Stomach (tissue), 9 donors: ENCODE results near the gene ADAMTS15. TPM values are rescaled to one million over a fixed set of nuclear protein-coding genes. Genes with fewer than 3 reads are reported as not detected.

Experiments
- DNase-seq, 2 donors: peaks; one replicate each; pipeline versions ENCODE4 v3.0.0 to v3.0.0-alpha.2; 2013 to 2019
- H3K27ac ChIP-seq, 5 donors: fragments of 200-600 bp in 4 of 5; sonication (generic) in 4 of 5; one replicate each; pipeline ENCODE4 v1.5.1; 2013 to 2019; ENCODE audit warnings: mild to moderate bottlenecking in 1 of 5, moderate library complexity in 1 of 5
- H3K27me3 ChIP-seq, 3 donors: fragments of 200-600 bp; sonication (generic); one replicate each; pipeline ENCODE4 v1.5.1; 2017 to 2019; ENCODE audit warnings: mixed run types in 1 of 3
- H3K36me3 ChIP-seq, 4 donors: fragments of 200-600 bp; sonication (generic); 1 replicate in 3 of 4; 2 replicates in 1 of 4; pipeline ENCODE4 v1.5.1; 2016 to 2019
- H3K4me1 ChIP-seq, 4 donors: fragments of 200-600 bp; sonication (generic); one replicate each; pipeline ENCODE4 v1.5.1; 2016 to 2019
- H3K4me3 ChIP-seq, 4 donors: fragments of 200-600 bp; sonication (generic) in 3 of 4; one replicate each; pipeline ENCODE4 v1.5.1; 2016 to 2019; ENCODE audit warnings: mild to moderate bottlenecking in 1 of 4
- H3K9me3 ChIP-seq, 4 donors: fragments of 200-600 bp; sonication (generic); one replicate each; pipeline ENCODE4 v1.5.1; 2016 to 2019
- CTCF ChIP-seq, 7 experiments: fragments of 450-650 bp in 4 of 7; fragments of 200-600 bp in 3 of 7; sonication (generic) in 3 of 7; IDR thresholded peaks; one replicate each; pipeline ENCODE4 v1.5.1; 2016 to 2019; ENCODE audit warnings: antibody characterized with exemption in 7 of 7, control low read depth in 2 of 7, mild to moderate bottlenecking in 1 of 7
- EP300 ChIP-seq: sonication (generic); formaldehyde crosslinking; IDR thresholded peaks from one replicate; pipeline ENCODE4 v1.6.1; 2017; ENCODE audit warnings: antibody characterized with exemption
- POLR2A ChIP-seq, 4 donors: fragments of 450-650 bp; IDR thresholded peaks; one replicate each; pipeline ENCODE4 v1.6.1; 2016; ENCODE audit warnings: antibody characterized with exemption in 4 of 4, control low read depth in 2 of 4, mild to moderate bottlenecking in 1 of 4, moderate library complexity in 1 of 4
- POLR2AphosphoS5 ChIP-seq, 3 donors: sonication (generic); formaldehyde crosslinking; IDR thresholded peaks; one replicate each; pipeline ENCODE4 v1.6.1; 2016; ENCODE audit warnings: antibody characterized with exemption in 3 of 3
- WGBS, 5 donors: extraction: QIAGEN DNeasy Blood & Tissue Kit in 3 of 5; methylation state at CpG; one replicate each; pipeline versions ENCODE4 v1.1.5 to v1.1.7; 2013 to 2018; 5-methylcytosine and 5-hydroxymethylcytosine counted together
- intact Hi-C: fragments of 100-400 bp; cut with DNase I; formaldehyde crosslinking; loops from one replicate; pipeline ENCODE4 v1.15.1; 2023; ENCODE audit warnings: low total_unique reads
- polyA plus RNA-seq, 3 donors: library from polyadenylated mRNA; stranded (reverse); fragments of 200-250 nt; gene quantifications; one replicate each; pipeline ENCODE4 v1.2.3, GENCODE V29; 2013
- total RNA-seq, 5 donors: library from RNA; depleted of rRNA; stranded (reverse); fragments of >200 nt; gene quantifications; one replicate each; pipeline versions ENCODE4 v1.1.0 to v1.2.3, GENCODE V29; 2014 to 2016
- donor health status: healthy with polysubstance abuse.
- donor health status: Bipolar disorder and iron deficiency.
- donor health status: healthy.

The ADAMTS15 gene
- total and polyA plus RNA-seq, 8 donors, result 1.4 to 23.5 (median 2.4) TPM

GRCh38 chr11:130402570-130402969, 45.9 kb upstream of the ADAMTS15 start:
- Histone ChIP-seq H3K4me1 (peaks cover 0 to 43% (median 19%) of the 10 kb centered on the region in 4 donors), H3K27ac (peak overlapping the region in 4 of 5 donors; percentile 63 to 86 (median 76))

GRCh38 chr11:130403271-130403804, 45.1 kb upstream of the ADAMTS15 start:
- peaks cover 0 to 50% (median 19%) of the 10 kb centered on the region in 4 donors for H3K4me1 ChIP-seq
- H3K9me3 ChIP-seq, result no peaks in the 10 kb centered on the region
- peak in 1 of 2 donors; percentile 87 for DNase-seq
- no peak for TF ChIP-seq CTCF (IDR thresholded peaks at IDR 0.05)
- TF ChIP-seq POLR2A (IDR thresholded peaks at IDR 0.05), result no peak
- TF ChIP-seq EP300, result peak; percentile 87
- TF ChIP-seq POLR2AphosphoS5 (IDR thresholded peaks at IDR 0.05), result peak; percentile 41 to 94 (median 78)
- peak overlapping the region in 4 of 5 donors; percentile 63 to 86 (median 76) for H3K27ac ChIP-seq
- no peak overlapping the region for H3K4me3 ChIP-seq
- 62 to 68% (median 68%) methylated on average over 11 of the region's 11 CpGs for WGBS, 5 donors
- peaks cover 0 to 6% (median 2%) of the 10 kb centered on the region in 3 donors for H3K27me3 ChIP-seq
- intact Hi-C loops, result no loop called here
- peaks cover 0 to 9% (median 3%) of the 10 kb centered on the region in 4 donors for H3K36me3 ChIP-seq

More at GRCh38 chr11:130402570-130402969, 45.9 kb upstream of the ADAMTS15 start:
- 59 to 74% (median 68%) methylated on average over 2 of the region's 2 CpGs for WGBS, 5 donors
- Histone ChIP-seq H3K27me3 (peaks cover 0 to 6% (median 0%) of the 10 kb centered on the region in 3 donors), H3K36me3 (peaks cover 0 to 9% (median 3%) of the 10 kb centered on the region in 4 donors), H3K9me3 (no peaks in the 10 kb centered on the region), H3K4me3 (no peak overlapping the region)
- intact Hi-C loops, result no loop called here
- no peak for TF ChIP-seq CTCF (IDR thresholded peaks at IDR 0.05)
- TF ChIP-seq POLR2AphosphoS5 (IDR thresholded peaks at IDR 0.05), result no peak
- TF ChIP-seq EP300, result no peak
- TF ChIP-seq POLR2A (IDR thresholded peaks at IDR 0.05), result no peak
- no peak for DNase-seq

- H3K4me1 ChIP-seq, result peaks cover 0 to 52% (median 19%) of the 10 kb centered on the region in 4 donors
- H3K27me3 ChIP-seq, result peaks cover 0 to 8% (median 6%) of the 10 kb centered on the region in 3 donors
- TF ChIP-seq POLR2A (IDR thresholded peaks at IDR 0.05) (no peak), CTCF (IDR thresholded peaks at IDR 0.05) (no peak), EP300 (no peak), POLR2AphosphoS5 (IDR thresholded peaks at IDR 0.05) (no peak)
- peaks cover 0 to 9% (median 3%) of the 10 kb centered on the region in 4 donors for H3K36me3 ChIP-seq
- H3K4me3 ChIP-seq, result no peak overlapping the region
- intact Hi-C loops, result no loop called here
- no peak for DNase-seq
- H3K9me3 ChIP-seq, result no peaks in the 10 kb centered on the region
- peak overlapping the region; percentile 22 to 86 (median 75) for H3K27ac ChIP-seq
- WGBS, 5 donors, result 77 to 91% (median 83%) methylated on average over 3 of the region's 3 CpGs
Observed at GRCh38 chr11:130403967-130404366, 44.5 kb upstream of the ADAMTS15 start.

GRCh38 chr11:130404727-130405126, 43.7 kb upstream of the ADAMTS15 start:
- no peak for DNase-seq
- no peak for TF ChIP-seq POLR2A (IDR thresholded peaks at IDR 0.05)
- TF ChIP-seq EP300, result no peak
- no peak for TF ChIP-seq POLR2AphosphoS5 (IDR thresholded peaks at IDR 0.05)
- no peak for TF ChIP-seq CTCF (IDR thresholded peaks at IDR 0.05)

More at GRCh38 chr11:130404727-130405126, 43.7 kb upstream of the ADAMTS15 start:
- intact Hi-C loops, result no loop called here
- 68 to 81% (median 79%) methylated on average over 5 of the region's 5 CpGs for WGBS, 5 donors
- peaks cover 0 to 9% (median 3%) of the 10 kb centered on the region in 4 donors for H3K36me3 ChIP-seq
- peaks cover 0 to 9% (median 6%) of the 10 kb centered on the region in 3 donors for H3K27me3 ChIP-seq
- H3K4me1 ChIP-seq, result peaks cover 0 to 52% (median 19%) of the 10 kb centered on the region in 4 donors
- peak overlapping the region in 3 of 5 donors; percentile 75 to 86 (median 76) for H3K27ac ChIP-seq
- no peak overlapping the region for H3K4me3 ChIP-seq
- no peaks in the 10 kb centered on the region for H3K9me3 ChIP-seq
